Tibial artery (tissue), 4 donors: ENCODE results near the gene PCDHA9.
"Not testable (repeated sequence)": the region's sequence is repeated elsewhere in the genome, so short reads cannot be mapped to it uniquely, and the experiment has no call there.

ENCODE experiments used
- DNase-seq, 2 donors: peaks; one replicate each; pipeline ENCODE4 v3.0.0-alpha.2; 2019
- H3K27ac ChIP-seq, 2 donors: fragments of 200-600 bp; sonication (generic) in 1 of 2; 1 replicate in 1 of 2; 2 replicates in 1 of 2; pipeline ENCODE4 v1.5.1; 2018 to 2019; ENCODE audit warnings: mild to moderate bottlenecking in 1 of 2
- H3K27me3 ChIP-seq, 2 donors: fragments of 200-600 bp; sonication (generic) in 1 of 2; one replicate each; pipeline versions ENCODE4 v1.5.1 to v1.6.0; 2016 to 2019
- H3K36me3 ChIP-seq, 3 donors: fragments of 200-600 bp; sonication (generic) in 2 of 3; one replicate each; pipeline ENCODE4 v1.5.1; 2016 to 2019; ENCODE audit warnings: mild to moderate bottlenecking in 2 of 3
- H3K4me1 ChIP-seq, 4 donors: fragments of 200-600 bp; sonication (generic) in 2 of 4; 1 replicate in 3 of 4; 2 replicates in 1 of 4; pipeline ENCODE4 v1.5.1; 2016 to 2019
- H3K4me3 ChIP-seq, 2 donors: fragments of 200-600 bp; sonication (generic) in 1 of 2; 1 replicate in 1 of 2; 2 replicates in 1 of 2; pipeline ENCODE4 v1.5.1; 2018 to 2019; ENCODE audit warnings: mild to moderate bottlenecking in 2 of 2
- H3K9me3 ChIP-seq, 3 donors: fragments of 200-600 bp; sonication (generic) in 1 of 3; one replicate each; pipeline ENCODE4 v1.5.1; 2016 to 2019
- CTCF ChIP-seq, 2 experiments: fragments of 200-600 bp in 1 of 2; fragments of 450-650 bp in 1 of 2; IDR thresholded peaks; one replicate each; pipeline ENCODE4 v1.5.1; 2017 to 2019; ENCODE audit warnings: antibody characterized with exemption in 2 of 2, mild to moderate bottlenecking in 1 of 2, moderate library complexity in 1 of 2
- intact Hi-C: fragments of 100-400 bp; cut with DNase I; formaldehyde crosslinking; loops from one replicate; pipeline ENCODE4 v1.15.0; 2023; ENCODE audit warnings: low total_unique reads

PCDHA9 gene

GRCh38 chr5:140848139-140849102 lies at the start of gene PCDHA9:
TSS of gene PCDHA9 (plus strand) at chr5:140848382. CDS start at chr5:140848496, 114 bp downstream.
- H3K4me3 ChIP-seq, intact Hi-C loops: not testable (repeated sequence)

GRCh38 chr5:140800816-140801493 lies 47.2 kb upstream of the PCDHA9 start, which contains the start of gene PCDHA3:
TSS of gene PCDHA3 (plus strand) at chr5:140801057.
- DNase-seq = peak in 1 of 2 donors; percentile 60
- H3K9me3 ChIP-seq = peaks cover 0 to 45% (median 45%) of the 10 kb centered on the region in 3 donors
- H3K27me3 ChIP-seq = peaks cover 0 to 7% of the 10 kb centered on the region in 2 donors
- peak within 1 kb of the TSS; percentile 37 to 40 for H3K4me3 ChIP-seq
- TF ChIP-seq CTCF (IDR thresholded peaks at IDR 0.05) = peak; percentile 12 to 19
- intact Hi-C loops = loop anchor here (10.0 kb wide), 1 partner anchor 244 kb away; no protein-coding TSS in a partner anchor
- no peaks in the 10 kb centered on the region for H3K4me1 ChIP-seq
- no peak within 1 kb of the TSS for H3K27ac ChIP-seq
- H3K36me3 ChIP-seq = peaks cover 0 to 4% (median 0%) of the 10 kb centered on the region in 3 donors

More at GRCh38 chr5:140848139-140849102, at the start of gene PCDHA9:
- DNase-seq, H3K36me3 ChIP-seq, H3K27me3 ChIP-seq, H3K27ac ChIP-seq, H3K4me1 ChIP-seq: not testable (repeated sequence)
- peaks cover 4 to 52% (median 26%) of the 10 kb centered on the region in 3 donors for H3K9me3 ChIP-seq

DNA sequence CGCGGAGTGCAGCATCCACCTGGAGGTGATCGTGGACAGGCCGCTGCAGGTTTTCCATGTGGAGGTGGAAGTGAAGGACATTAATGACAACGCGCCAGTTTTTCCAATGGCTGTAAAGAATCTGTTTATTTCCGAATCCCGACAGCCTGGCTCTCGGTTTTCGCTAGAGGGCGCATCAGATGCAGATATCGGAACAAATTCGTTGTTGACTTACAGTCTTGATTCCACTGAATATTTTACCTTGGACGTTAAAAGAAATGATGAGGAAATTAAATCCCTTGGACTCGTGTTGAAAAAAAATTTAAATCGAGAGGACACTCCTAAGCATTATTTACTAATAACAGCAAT lies 46.7 kb upstream of the PCDHA9 start:
- Histone ChIP-seq H3K4me3 (peak overlapping the region; percentile 37 to 40), H3K27ac (no peak overlapping the region), H3K27me3 (peaks cover 0 to 6% of the 10 kb centered on the region in 2 donors), H3K9me3 (peaks cover 0 to 45% (median 40%) of the 10 kb centered on the region in 3 donors), H3K36me3 (peaks cover 0 to 4% (median 0%) of the 10 kb centered on the region in 3 donors), H3K4me1 (no peaks in the 10 kb centered on the region)
- no peak for TF ChIP-seq CTCF (IDR thresholded peaks at IDR 0.05)
- no peak for DNase-seq
- intact Hi-C loops = loop anchor here (10.0 kb wide), 1 partner anchor 243 kb away; no protein-coding TSS in a partner anchor

- intact Hi-C loops = loop anchor here (10.0 kb wide), 1 partner anchor 242 kb away; no protein-coding TSS in a partner anchor
- not testable (repeated sequence) for DNase-seq, H3K36me3 ChIP-seq, H3K27me3 ChIP-seq, H3K4me3 ChIP-seq, H3K4me1 ChIP-seq, H3K27ac ChIP-seq
- peaks cover 0 to 45% (median 38%) of the 10 kb centered on the region in 3 donors for H3K9me3 ChIP-seq
Measured at GRCh38 chr5:140802381-140802780, 45.8 kb upstream of the PCDHA9 start.

GRCh38 chr5:140802781-140803271 lies 45.4 kb upstream of the PCDHA9 start:
- Histone ChIP-seq H3K27ac (no peak overlapping the region), H3K4me3 (no peak overlapping the region), H3K4me1 (no peaks in the 10 kb centered on the region), H3K27me3 (no peaks in the 10 kb centered on the region), H3K9me3 (peaks cover 0 to 46% (median 40%) of the 10 kb centered on the region in 3 donors), H3K36me3 (peaks cover 0 to 4% (median 0%) of the 10 kb centered on the region in 3 donors)
- DNase-seq = peak in 1 of 2 donors; percentile 59
- TF ChIP-seq CTCF (IDR thresholded peaks at IDR 0.05) = no peak
- intact Hi-C loops = loop anchor here (10.0 kb wide), 1 partner anchor 242 kb away; no protein-coding TSS in a partner anchor
